ENCODE results near the gene OXT. TPM values are rescaled to one million over a fixed set of nuclear protein-coding genes. Genes with fewer than 3 reads are reported as not detected.
"Not testable (repeated sequence)": the region's sequence is repeated elsewhere in the genome, so short reads cannot be mapped to it uniquely, and the experiment has no call there.

OXT gene
- total RNA-seq, 2 experiments from 2014 or later: not detected

- no peak for TF ChIP-seq EZH2phosphoT487 (IDR thresholded peaks at IDR 0.05; ENCODE audit: borderline replicate concordance, low read depth, low read length)
- TF ChIP-seq, protein P1, sequence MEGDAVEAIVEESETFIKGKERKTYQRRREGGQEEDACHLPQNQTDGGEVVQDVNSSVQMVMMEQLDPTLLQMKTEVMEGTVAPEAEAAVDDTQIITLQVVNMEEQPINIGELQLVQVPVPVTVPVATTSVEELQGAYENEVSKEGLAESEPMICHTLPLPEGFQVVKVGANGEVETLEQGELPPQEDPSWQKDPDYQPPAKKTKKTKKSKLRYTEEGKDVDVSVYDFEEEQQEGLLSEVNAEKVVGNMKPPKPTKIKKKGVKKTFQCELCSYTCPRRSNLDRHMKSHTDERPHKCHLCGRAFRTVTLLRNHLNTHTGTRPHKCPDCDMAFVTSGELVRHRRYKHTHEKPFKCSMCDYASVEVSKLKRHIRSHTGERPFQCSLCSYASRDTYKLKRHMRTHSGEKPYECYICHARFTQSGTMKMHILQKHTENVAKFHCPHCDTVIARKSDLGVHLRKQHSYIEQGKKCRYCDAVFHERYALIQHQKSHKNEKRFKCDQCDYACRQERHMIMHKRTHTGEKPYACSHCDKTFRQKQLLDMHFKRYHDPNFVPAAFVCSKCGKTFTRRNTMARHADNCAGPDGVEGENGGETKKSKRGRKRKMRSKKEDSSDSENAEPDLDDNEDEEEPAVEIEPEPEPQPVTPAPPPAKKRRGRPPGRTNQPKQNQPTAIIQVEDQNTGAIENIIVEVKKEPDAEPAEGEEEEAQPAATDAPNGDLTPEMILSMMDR (conservative IDR thresholded peaks at IDR 0.05; ENCODE audit: low read length): no peak
- DNase-seq (ENCODE audit: low spot score): no peak
- Histone ChIP-seq H3K9me3 (ENCODE audit: low read length) (no peaks in the 10 kb centered on the region), H3K4me2 (ENCODE audit: low read length) (no peak overlapping the region), H4K20me1 (ENCODE audit: insufficient read depth, low read length) (no peaks in the 10 kb centered on the region), H3K9me2 (ENCODE audit: insufficient read depth, low read length) (no peaks in the 10 kb centered on the region), H3K36me3 (ENCODE audit: insufficient read depth, low read length) (no peaks in the 10 kb centered on the region), H3K79me2 (ENCODE audit: insufficient read depth, low read depth, low read length) (no peaks in the 10 kb centered on the region), H3K4me1 (ENCODE audit: insufficient read depth, low read length, poor library complexity, severe bottlenecking) (no peaks in the 10 kb centered on the region), H3K27ac (ENCODE audit: low read depth, low read length, poor library complexity, severe bottlenecking) (no peak overlapping the region), H2AFZ (ENCODE audit: low read length) (no peak overlapping the region), H3K4me3 (ENCODE audit: low read depth, low read length, poor library complexity, severe bottlenecking) (no peak overlapping the region)
- CTCF ChIA-PET (ENCODE audit: unreplicated experiment): no interaction called here
- intact Hi-C loops (cut with micrococcal nuclease; ENCODE audit: unreplicated experiment): no loop called here
- no TSS peak for BruUV-seq (replicated peaks)
- POLR2A ChIA-PET: interaction anchor here (0.5 to 1.0 kb wide), 2 partner anchors 138 to 236 kb away, joined by 3 to 4 read pairs; no protein-coding TSS in a partner anchor
These were observed 1.3 kb downstream of the OXT start for GRCh38 chr20:3072530-3073250.

DNA sequence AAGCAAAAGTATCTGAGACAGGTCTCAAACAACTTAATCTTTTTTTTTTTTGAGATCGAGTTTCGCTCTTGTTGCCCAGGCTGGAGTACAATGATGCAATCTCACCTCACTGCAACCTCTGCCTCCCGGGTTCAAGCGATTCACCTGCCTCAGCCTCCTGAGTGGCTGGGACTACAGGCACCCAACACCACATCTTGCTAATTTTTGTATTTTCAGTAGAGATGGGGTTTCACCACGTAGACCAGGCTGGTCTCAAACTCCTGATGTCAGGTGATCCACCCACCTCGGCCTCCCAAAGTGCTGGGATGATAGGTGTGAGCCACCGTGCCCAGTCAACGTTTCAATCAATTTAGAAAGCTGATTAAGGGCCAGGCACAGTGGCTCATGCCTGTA is 1.8 kb downstream of the OXT start:
- H3K36me3 ChIP-seq (ENCODE audit: insufficient read depth, low read length); H3K9me2 ChIP-seq (ENCODE audit: insufficient read depth, low read length); H2AFZ ChIP-seq (ENCODE audit: low read length); H3K4me3 ChIP-seq (ENCODE audit: low read depth, low read length, poor library complexity, severe bottlenecking); H3K79me2 ChIP-seq (ENCODE audit: insufficient read depth, low read depth, low read length); H4K20me1 ChIP-seq (ENCODE audit: insufficient read depth, low read length); H3K4me2 ChIP-seq (ENCODE audit: low read length); H3K9me3 ChIP-seq (ENCODE audit: low read length); H3K27ac ChIP-seq (ENCODE audit: low read depth, low read length, poor library complexity, severe bottlenecking); DNase-seq (ENCODE audit: low spot score); CTCF ChIA-PET (ENCODE audit: unreplicated experiment); intact Hi-C loops (cut with micrococcal nuclease; ENCODE audit: unreplicated experiment); BruUV-seq (replicated peaks); H3K4me1 ChIP-seq (ENCODE audit: insufficient read depth, low read length, poor library complexity, severe bottlenecking): not testable (repeated sequence)
- POLR2A ChIA-PET: interaction anchor here (0.5 to 1.0 kb wide), 2 partner anchors 18 to 137 kb away, joined by 3 to 4 read pairs; no protein-coding TSS in a partner anchor

GRCh38 chr20:3074812-3075211 is 3.4 kb downstream of the OXT start:
- H3K79me2 ChIP-seq (ENCODE audit: insufficient read depth, low read depth, low read length): no peaks in the 10 kb centered on the region
- H4K20me1 ChIP-seq (ENCODE audit: insufficient read depth, low read length): no peaks in the 10 kb centered on the region
- H3K9me2 ChIP-seq (ENCODE audit: insufficient read depth, low read length): no peaks in the 10 kb centered on the region
- DNase-seq (ENCODE audit: low spot score): no peak
- no peak overlapping the region for H3K4me2 ChIP-seq (ENCODE audit: low read length)
- ChIA-PET POLR2A (interaction anchor here (0.6 kb wide), 1 partner anchor 45 kb away, joined by 3 read pairs; no protein-coding TSS in a partner anchor), CTCF (ENCODE audit: unreplicated experiment) (interaction anchor here (0.6 kb wide), 1 partner anchor 115 kb away, joined by 3 read pairs; no protein-coding TSS in a partner anchor)
- no peaks in the 10 kb centered on the region for H3K36me3 ChIP-seq (ENCODE audit: insufficient read depth, low read length)
- H3K4me1 ChIP-seq (ENCODE audit: insufficient read depth, low read length, poor library complexity, severe bottlenecking): no peaks in the 10 kb centered on the region
- no peaks in the 10 kb centered on the region for H3K9me3 ChIP-seq (ENCODE audit: low read length)
- no peak overlapping the region for H3K4me3 ChIP-seq (ENCODE audit: low read depth, low read length, poor library complexity, severe bottlenecking)
- no TSS peak for BruUV-seq (replicated peaks)
- TF ChIP-seq EZH2phosphoT487 (IDR thresholded peaks at IDR 0.05; ENCODE audit: borderline replicate concordance, low read depth, low read length): no peak
- TF ChIP-seq, protein P1 (conservative IDR thresholded peaks at IDR 0.05; ENCODE audit: low read length): no peak
- H2AFZ ChIP-seq (ENCODE audit: low read length): no peak overlapping the region
- intact Hi-C loops (cut with micrococcal nuclease; ENCODE audit: unreplicated experiment): no loop called here
- no peak overlapping the region for H3K27ac ChIP-seq (ENCODE audit: low read depth, low read length, poor library complexity, severe bottlenecking)

DNA sequence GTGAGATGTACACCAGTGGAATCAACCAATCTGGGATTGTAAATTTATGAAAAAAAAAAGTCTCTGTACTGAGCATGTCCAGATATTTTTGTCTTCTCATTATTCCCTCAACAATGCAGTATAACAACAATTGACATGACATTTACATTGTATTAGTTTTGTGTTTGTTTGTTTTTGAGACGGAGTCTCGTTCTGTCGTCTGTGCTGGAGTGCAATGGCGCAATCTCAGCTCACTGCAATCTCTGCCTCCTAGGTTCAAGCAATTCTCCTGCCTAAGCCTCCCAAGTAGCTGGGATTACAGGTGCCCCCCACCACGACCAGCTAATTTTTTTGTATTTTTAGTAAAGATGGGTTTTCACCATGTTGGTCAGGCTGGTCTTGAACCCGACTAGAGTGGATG is 3.9 kb downstream of the OXT start:
- H3K36me3 ChIP-seq (ENCODE audit: insufficient read depth, low read length); H3K9me2 ChIP-seq (ENCODE audit: insufficient read depth, low read length); H3K27ac ChIP-seq (ENCODE audit: low read depth, low read length, poor library complexity, severe bottlenecking); DNase-seq (ENCODE audit: low spot score); CTCF ChIA-PET (ENCODE audit: unreplicated experiment); POLR2A ChIA-PET; H3K9me3 ChIP-seq (ENCODE audit: low read length); H3K4me1 ChIP-seq (ENCODE audit: insufficient read depth, low read length, poor library complexity, severe bottlenecking); intact Hi-C loops (cut with micrococcal nuclease; ENCODE audit: unreplicated experiment); BruUV-seq (replicated peaks); H2AFZ ChIP-seq (ENCODE audit: low read length); H3K4me2 ChIP-seq (ENCODE audit: low read length); H4K20me1 ChIP-seq (ENCODE audit: insufficient read depth, low read length); H3K4me3 ChIP-seq (ENCODE audit: low read depth, low read length, poor library complexity, severe bottlenecking); H3K79me2 ChIP-seq (ENCODE audit: insufficient read depth, low read depth, low read length): not testable (repeated sequence)
